ENCODE results near the gene CHCHD6.

- TF ChIP-seq CTCF (IDR thresholded peaks at IDR 0.05) (no peak), POLR2A (IDR thresholded peaks at IDR 0.05) (no peak)
Measured at GRCh38 chr3:126851934-126852333, 147.9 kb downstream of the CHCHD6 start.

All from right lobe of liver (tissue), 4 donors.